ENCODE data around the gene CENPX.
A peak's percentile ranks its signal among the peaks of the same experiment; 100 is the strongest.

The CENPX gene

DNA sequence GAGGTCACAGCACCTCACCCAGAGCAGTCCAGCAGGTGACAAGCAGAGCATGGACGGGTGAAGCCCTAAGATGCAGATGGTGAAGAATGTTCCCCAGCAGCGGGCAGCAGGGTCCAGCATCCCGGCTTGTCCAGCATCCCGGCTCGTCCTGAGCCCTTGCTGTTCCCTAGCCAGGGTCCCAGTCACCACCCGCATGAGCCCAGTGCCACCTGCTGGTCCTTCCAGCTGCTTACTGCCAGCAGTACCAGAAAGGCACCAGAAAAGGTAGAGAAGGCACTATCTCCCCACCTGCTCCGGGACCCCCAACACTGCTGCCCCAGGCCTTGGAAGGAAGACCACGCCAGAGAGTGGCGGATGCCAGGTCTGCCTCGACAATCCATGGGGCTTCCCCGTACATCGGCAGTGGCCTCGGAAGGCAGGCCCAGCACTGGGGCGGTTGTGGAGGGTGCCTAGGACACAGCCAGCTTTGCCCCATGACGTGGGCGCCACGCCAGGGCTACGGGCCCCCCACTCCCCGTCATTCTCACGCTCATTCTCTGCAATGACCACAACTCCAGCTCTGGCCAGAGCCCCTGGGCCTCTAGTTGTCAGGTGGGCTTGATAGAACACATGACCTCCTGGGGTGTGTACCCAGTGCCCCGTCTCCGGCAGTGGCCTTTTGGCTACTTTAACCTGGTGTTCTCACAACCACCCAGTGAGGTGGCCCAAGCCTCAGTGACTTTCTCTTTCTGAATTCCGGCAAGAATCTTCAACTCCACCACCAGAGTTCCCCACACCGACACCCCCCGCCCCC lies 1.4 kb downstream of the CENPX start:
- ATAC-seq = peak; percentile 45
- TF ChIP-seq ZFP3 (CRISPR knock-in tag; IDR thresholded peaks at IDR 0.05) = peak; percentile 87; the same call in 1 of the 2 replicates
- TF ChIP-seq, protein P1, sequence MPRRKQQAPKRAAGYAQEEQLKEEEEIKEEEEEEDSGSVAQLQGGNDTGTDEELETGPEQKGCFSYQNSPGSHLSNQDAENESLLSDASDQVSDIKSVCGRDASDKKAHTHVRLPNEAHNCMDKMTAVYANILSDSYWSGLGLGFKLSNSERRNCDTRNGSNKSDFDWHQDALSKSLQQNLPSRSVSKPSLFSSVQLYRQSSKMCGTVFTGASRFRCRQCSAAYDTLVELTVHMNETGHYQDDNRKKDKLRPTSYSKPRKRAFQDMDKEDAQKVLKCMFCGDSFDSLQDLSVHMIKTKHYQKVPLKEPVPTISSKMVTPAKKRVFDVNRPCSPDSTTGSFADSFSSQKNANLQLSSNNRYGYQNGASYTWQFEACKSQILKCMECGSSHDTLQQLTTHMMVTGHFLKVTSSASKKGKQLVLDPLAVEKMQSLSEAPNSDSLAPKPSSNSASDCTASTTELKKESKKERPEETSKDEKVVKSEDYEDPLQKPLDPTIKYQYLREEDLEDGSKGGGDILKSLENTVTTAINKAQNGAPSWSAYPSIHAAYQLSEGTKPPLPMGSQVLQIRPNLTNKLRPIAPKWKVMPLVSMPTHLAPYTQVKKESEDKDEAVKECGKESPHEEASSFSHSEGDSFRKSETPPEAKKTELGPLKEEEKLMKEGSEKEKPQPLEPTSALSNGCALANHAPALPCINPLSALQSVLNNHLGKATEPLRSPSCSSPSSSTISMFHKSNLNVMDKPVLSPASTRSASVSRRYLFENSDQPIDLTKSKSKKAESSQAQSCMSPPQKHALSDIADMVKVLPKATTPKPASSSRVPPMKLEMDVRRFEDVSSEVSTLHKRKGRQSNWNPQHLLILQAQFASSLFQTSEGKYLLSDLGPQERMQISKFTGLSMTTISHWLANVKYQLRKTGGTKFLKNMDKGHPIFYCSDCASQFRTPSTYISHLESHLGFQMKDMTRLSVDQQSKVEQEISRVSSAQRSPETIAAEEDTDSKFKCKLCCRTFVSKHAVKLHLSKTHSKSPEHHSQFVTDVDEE (CRISPR knock-in tag; IDR thresholded peaks at IDR 0.05) = no peak
- no peak for TF ChIP-seq BACH2 (CRISPR knock-in tag; IDR thresholded peaks at IDR 0.05; ENCODE audit: borderline replicate concordance)
- no peak for TF ChIP-seq ZNF565 (CRISPR knock-in tag; conservative IDR thresholded peaks at IDR 0.05; ENCODE audit: low read depth)

DNA sequence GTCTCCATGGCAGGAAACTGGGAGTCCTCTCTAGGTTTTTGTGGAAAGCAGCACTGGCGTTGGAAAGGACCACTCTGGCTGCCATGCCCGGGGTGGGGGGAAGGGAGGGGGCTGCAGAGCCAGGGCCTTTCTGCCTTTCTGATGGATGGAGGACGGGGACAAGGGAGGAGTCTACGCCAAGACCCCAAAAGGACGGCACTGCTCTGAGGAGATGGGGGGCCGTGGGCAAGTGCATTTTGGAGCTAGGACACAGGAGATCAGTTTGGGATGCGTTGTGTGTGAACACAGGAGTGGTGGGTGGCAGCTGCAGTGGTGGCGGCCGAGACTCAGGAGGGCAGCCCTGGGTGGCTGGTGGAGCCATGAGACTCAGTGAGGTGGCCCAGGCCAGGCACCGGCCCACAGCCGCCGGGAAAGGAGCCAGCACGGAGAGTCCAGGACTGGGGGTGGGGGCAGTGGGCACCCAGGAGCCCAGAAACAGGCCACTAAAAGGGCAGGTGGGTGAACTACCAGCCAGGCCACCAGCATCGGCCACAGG lies 2.0 kb downstream of the CENPX start:
- no peak for ATAC-seq

DNA sequence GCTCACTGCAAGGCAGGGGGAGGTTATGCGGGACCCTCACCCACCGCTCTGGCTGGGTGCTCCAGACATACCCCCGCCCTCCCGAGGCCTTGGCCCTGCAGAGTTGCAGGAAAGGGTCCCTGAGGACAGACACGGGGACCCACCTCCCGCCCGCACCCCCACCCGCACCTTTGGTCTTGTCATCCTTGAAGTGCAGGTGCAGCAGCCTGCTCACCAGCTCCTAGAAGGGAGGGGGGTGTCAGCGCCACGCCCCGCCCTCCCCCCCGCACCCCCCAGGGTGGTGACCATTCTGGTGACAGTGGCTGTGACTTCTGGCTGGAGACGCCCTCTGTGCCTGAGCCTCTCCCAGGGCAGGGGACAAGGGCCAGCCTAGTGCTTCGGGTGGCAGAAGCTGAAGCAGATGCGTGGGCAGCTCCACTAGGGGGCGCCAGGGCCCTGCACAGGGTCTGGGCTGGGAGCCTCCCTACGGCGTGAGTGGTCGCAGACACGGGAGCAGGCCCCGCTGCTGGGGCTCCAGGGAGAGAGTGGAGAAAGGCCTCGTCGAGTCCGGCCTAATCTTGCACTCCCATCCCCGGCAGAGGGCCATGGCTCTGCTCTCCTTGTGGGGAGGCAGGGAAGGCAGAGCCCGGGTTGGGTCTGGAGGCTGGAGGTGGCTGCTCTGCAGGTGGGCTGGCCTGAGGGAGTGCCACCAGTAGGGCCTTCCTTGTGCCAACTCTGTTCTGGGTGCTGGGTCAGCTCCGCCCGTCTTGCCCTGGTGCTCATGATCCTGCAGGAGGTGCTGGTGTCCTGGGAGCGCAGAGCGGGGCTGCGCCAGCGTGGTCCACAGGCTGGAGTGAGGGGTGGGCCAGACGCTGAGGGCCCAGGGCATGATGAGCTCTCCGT lies 2.7 kb downstream of the CENPX start:
- peak; percentile 4; the same call in 1 of the 3 replicates for ATAC-seq
- TF ChIP-seq, protein P2, sequence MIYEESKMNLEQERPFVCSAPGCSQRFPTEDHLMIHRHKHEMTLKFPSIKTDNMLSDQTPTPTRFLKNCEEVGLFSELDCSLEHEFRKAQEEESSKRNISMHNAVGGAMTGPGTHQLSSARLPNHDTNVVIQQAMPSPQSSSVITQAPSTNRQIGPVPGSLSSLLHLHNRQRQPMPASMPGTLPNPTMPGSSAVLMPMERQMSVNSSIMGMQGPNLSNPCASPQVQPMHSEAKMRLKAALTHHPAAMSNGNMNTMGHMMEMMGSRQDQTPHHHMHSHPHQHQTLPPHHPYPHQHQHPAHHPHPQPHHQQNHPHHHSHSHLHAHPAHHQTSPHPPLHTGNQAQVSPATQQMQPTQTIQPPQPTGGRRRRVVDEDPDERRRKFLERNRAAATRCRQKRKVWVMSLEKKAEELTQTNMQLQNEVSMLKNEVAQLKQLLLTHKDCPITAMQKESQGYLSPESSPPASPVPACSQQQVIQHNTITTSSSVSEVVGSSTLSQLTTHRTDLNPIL (CRISPR knock-in tag; IDR thresholded peaks at IDR 0.05; ENCODE audit: low read depth) = no peak
- TF ChIP-seq ZNF565 (CRISPR knock-in tag; conservative IDR thresholded peaks at IDR 0.05; ENCODE audit: low read depth) (no peak), ARNTL (CRISPR knock-in tag; IDR thresholded peaks at IDR 0.05; ENCODE audit: borderline replicate concordance, low read depth) (no peak), ZNF70 (CRISPR knock-in tag; IDR thresholded peaks at IDR 0.05) (no peak), GLIS3 (CRISPR knock-in tag; IDR thresholded peaks at IDR 0.05) (no peak), RARB (CRISPR knock-in tag; IDR thresholded peaks at IDR 0.05) (no peak), ESRRG (CRISPR knock-in tag; IDR thresholded peaks at IDR 0.05) (no peak), TCF4 (CRISPR knock-in tag; IDR thresholded peaks at IDR 0.05; ENCODE audit: borderline replicate concordance) (no peak), ZC3H10 (CRISPR knock-in tag; IDR thresholded peaks at IDR 0.05) (no peak), CSDC2 (CRISPR knock-in tag; IDR thresholded peaks at IDR 0.05) (no peak)
- TF ChIP-seq, protein P3, sequence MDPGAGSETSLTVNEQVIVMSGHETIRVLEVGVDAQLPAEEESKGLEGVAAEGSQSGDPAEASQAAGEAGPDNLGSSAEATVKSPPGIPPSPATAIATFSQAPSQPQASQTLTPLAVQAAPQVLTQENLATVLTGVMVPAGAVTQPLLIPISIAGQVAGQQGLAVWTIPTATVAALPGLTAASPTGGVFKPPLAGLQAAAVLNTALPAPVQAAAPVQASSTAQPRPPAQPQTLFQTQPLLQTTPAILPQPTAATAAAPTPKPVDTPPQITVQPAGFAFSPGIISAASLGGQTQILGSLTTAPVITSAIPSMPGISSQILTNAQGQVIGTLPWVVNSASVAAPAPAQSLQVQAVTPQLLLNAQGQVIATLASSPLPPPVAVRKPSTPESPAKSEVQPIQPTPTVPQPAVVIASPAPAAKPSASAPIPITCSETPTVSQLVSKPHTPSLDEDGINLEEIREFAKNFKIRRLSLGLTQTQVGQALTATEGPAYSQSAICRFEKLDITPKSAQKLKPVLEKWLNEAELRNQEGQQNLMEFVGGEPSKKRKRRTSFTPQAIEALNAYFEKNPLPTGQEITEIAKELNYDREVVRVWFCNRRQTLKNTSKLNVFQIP (CRISPR knock-in tag; IDR thresholded peaks at IDR 0.05; ENCODE audit: borderline replicate concordance, low read depth) = no peak
- TF ChIP-seq, protein P1 (CRISPR knock-in tag; IDR thresholded peaks at IDR 0.05) = no peak
- TF ChIP-seq, protein P4, sequence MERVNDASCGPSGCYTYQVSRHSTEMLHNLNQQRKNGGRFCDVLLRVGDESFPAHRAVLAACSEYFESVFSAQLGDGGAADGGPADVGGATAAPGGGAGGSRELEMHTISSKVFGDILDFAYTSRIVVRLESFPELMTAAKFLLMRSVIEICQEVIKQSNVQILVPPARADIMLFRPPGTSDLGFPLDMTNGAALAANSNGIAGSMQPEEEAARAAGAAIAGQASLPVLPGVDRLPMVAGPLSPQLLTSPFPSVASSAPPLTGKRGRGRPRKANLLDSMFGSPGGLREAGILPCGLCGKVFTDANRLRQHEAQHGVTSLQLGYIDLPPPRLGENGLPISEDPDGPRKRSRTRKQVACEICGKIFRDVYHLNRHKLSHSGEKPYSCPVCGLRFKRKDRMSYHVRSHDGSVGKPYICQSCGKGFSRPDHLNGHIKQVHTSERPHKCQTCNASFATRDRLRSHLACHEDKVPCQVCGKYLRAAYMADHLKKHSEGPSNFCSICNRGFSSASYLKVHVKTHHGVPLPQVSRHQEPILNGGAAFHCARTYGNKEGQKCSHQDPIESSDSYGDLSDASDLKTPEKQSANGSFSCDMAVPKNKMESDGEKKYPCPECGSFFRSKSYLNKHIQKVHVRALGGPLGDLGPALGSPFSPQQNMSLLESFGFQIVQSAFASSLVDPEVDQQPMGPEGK (CRISPR knock-in tag; IDR thresholded peaks at IDR 0.05; ENCODE audit: borderline replicate concordance) = no peak

More for the DNA sequence above, 2.0 kb downstream of the CENPX start:
- no peak for TF ChIP-seq RARB (CRISPR knock-in tag; IDR thresholded peaks at IDR 0.05)
- TF ChIP-seq, protein P2 (CRISPR knock-in tag; IDR thresholded peaks at IDR 0.05; ENCODE audit: low read depth) = no peak
- no peak for TF ChIP-seq ZFP30 (CRISPR knock-in tag; IDR thresholded peaks at IDR 0.05)
- no peak for TF ChIP-seq CSDC2 (CRISPR knock-in tag; IDR thresholded peaks at IDR 0.05)
- TF ChIP-seq, protein P3 (CRISPR knock-in tag; IDR thresholded peaks at IDR 0.05; ENCODE audit: borderline replicate concordance, low read depth) = no peak
- TF ChIP-seq PPARA (CRISPR knock-in tag; IDR thresholded peaks at IDR 0.05; ENCODE audit: borderline replicate concordance) = no peak
- TF ChIP-seq TCF4 (CRISPR knock-in tag; IDR thresholded peaks at IDR 0.05; ENCODE audit: borderline replicate concordance) = no peak
- no peak for TF ChIP-seq GLIS3 (CRISPR knock-in tag; IDR thresholded peaks at IDR 0.05)
- TF ChIP-seq ZNF70 (CRISPR knock-in tag; IDR thresholded peaks at IDR 0.05) = no peak
- TF ChIP-seq ZNF565 (CRISPR knock-in tag; conservative IDR thresholded peaks at IDR 0.05; ENCODE audit: low read depth) = no peak
- no peak for TF ChIP-seq ZNF8 (CRISPR knock-in tag; IDR thresholded peaks at IDR 0.05)
- TF ChIP-seq ARNTL (CRISPR knock-in tag; IDR thresholded peaks at IDR 0.05; ENCODE audit: borderline replicate concordance, low read depth) = no peak
- TF ChIP-seq SNAI2 (CRISPR knock-in tag; IDR thresholded peaks at IDR 0.05) = no peak
- no peak for TF ChIP-seq ESRRG (CRISPR knock-in tag; IDR thresholded peaks at IDR 0.05)
